ENCODE data around the gene SLX9. TPM values are rescaled to one million over a fixed set of nuclear protein-coding genes. Genes with fewer than 3 reads are reported as not detected.

Gene SLX9
- total RNA-seq, 1 donor from 2014 or later: 33.3 TPM

DNA sequence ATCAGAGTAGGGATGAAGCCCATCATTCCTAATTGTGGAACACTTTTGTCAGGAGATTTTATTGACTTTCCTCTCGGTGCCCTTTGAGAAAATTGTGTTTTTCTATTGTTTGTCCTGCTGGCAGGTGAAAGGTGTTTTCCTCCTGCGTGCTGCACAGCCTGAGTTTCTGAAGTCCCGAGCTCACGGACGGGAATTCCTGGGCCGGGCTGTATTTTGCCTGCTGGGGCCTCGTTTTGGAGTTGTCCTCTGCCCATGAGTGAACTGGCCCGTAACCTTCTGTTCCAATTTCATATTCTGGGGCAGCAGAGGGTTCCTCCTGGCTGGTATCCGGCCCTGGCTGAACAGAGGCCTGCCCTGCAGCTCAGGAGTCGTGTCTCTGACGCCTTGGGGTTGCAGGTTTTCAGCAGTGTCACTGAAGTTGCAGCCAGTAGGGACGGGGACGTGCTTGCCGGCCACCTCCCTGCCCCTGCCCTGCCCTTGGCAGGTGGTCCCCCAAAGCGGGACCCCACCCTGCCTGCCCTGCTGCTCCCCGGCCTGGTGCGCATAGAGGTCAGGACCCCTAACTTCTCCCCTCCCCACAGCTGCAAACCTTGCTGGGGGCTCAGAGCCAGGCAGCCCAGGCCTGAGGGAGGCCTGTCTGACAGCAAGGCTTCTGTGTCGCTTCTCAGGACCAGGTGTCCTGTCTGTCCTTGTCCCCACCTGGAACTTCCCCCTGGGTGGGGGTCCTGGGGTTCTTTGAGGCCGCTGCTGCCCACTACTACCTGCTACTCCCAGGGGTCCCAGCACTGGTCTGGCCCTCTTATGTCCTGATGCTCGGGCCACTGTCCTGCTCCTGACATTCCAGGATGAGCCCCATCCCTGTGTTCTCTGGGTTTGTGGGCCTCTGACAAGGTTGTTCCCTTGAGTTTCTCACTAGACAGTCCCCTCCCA, 49.0 kb downstream of the SLX9 start:
- TF ChIP-seq, protein P1, sequence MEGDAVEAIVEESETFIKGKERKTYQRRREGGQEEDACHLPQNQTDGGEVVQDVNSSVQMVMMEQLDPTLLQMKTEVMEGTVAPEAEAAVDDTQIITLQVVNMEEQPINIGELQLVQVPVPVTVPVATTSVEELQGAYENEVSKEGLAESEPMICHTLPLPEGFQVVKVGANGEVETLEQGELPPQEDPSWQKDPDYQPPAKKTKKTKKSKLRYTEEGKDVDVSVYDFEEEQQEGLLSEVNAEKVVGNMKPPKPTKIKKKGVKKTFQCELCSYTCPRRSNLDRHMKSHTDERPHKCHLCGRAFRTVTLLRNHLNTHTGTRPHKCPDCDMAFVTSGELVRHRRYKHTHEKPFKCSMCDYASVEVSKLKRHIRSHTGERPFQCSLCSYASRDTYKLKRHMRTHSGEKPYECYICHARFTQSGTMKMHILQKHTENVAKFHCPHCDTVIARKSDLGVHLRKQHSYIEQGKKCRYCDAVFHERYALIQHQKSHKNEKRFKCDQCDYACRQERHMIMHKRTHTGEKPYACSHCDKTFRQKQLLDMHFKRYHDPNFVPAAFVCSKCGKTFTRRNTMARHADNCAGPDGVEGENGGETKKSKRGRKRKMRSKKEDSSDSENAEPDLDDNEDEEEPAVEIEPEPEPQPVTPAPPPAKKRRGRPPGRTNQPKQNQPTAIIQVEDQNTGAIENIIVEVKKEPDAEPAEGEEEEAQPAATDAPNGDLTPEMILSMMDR (conservative IDR thresholded peaks at IDR 0.05): no peak
- Mint-ChIP-seq H3K36me3 (no peaks in the 10 kb centered on the region), H3K4me3 (no peak overlapping the region), H3K27me3 (peaks cover 3% of the 10 kb centered on the region), H3K27ac (no peak overlapping the region), H3K9me3 (no peaks in the 10 kb centered on the region), H3K4me1 (ENCODE audit: unreplicated experiment) (peaks cover 6% of the 10 kb centered on the region)
- no peak for DNase-seq (ENCODE audit: extremely low spot score, unreplicated experiment)

DNA sequence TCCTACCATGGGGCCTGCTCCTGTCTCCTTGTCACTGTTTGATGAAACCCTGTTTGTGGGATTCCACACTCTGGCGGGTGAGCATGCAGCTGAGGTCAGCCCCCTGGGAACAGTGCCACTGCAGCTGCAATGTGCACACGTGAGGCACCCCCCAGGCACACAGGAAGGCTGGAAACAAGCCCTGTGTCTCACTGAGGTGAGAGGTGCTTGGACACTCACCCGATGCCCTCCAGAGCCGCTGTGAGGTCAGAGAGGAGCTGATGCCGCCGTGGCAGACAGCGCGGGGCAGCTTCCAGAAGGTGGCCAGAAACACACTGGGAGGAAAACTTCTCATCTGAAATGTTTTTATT, 49.7 kb downstream of the SLX9 start:
- no peaks in the 10 kb centered on the region for H3K9me3 Mint-ChIP-seq
- H3K27ac Mint-ChIP-seq: no peak overlapping the region
- DNase-seq (ENCODE audit: extremely low spot score, unreplicated experiment): no peak
- TF ChIP-seq, protein P1 (conservative IDR thresholded peaks at IDR 0.05): no peak
- H3K4me3 Mint-ChIP-seq: no peak overlapping the region
- H3K36me3 Mint-ChIP-seq: no peaks in the 10 kb centered on the region
- H3K4me1 Mint-ChIP-seq (ENCODE audit: unreplicated experiment): peaks cover 10% of the 10 kb centered on the region
- peaks cover 3% of the 10 kb centered on the region for H3K27me3 Mint-ChIP-seq

DNA sequence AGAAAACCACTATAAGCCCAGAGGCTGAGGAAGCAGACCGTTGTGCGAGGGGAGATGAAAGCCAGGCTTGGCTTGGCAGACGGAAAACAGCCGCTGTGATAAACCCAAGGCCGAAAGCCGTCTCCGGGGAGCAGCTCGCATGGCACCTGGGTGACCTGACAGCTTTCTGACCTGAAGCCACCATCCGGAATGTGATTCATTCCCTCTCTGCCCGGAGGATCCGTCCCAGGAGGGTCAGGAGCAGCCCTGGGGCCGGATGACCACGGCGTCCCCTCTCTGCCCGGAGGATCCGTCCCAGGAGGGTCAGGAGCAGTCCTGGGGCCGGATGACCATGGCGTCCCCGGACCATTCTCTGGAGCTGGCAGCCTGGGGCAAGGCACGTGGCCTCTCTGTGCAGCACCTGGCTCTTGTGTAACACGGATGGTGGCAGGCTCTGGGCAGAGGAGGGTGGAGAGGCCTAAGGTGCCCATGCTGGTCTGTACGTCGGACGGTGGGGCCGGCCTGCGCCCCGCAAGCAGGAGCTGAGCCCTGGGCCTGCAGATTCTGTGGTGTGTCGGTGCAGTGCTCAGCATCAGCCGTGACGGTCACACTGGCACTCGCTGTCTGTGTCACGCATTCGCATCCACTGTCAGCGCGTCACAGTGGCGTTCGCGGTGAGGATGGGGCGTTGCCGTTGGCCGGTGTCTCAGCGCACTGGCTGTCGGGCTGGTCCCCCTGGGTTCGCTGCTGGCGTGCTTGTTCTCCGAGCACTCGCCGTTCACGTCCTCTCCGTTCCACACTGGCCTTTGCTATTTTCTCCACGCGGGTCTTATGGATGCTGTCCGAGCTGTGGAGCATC, 50.3 kb downstream of the SLX9 start:
- Mint-ChIP-seq H3K36me3 (no peaks in the 10 kb centered on the region), H3K27ac (no peak overlapping the region), H3K27me3 (peaks cover 3% of the 10 kb centered on the region), H3K4me3 (no peak overlapping the region), H3K9me3 (no peaks in the 10 kb centered on the region), H3K4me1 (ENCODE audit: unreplicated experiment) (peaks cover 11% of the 10 kb centered on the region)
- TF ChIP-seq, protein P1 (conservative IDR thresholded peaks at IDR 0.05): no peak
- DNase-seq (ENCODE audit: extremely low spot score, unreplicated experiment): no peak

DNA sequence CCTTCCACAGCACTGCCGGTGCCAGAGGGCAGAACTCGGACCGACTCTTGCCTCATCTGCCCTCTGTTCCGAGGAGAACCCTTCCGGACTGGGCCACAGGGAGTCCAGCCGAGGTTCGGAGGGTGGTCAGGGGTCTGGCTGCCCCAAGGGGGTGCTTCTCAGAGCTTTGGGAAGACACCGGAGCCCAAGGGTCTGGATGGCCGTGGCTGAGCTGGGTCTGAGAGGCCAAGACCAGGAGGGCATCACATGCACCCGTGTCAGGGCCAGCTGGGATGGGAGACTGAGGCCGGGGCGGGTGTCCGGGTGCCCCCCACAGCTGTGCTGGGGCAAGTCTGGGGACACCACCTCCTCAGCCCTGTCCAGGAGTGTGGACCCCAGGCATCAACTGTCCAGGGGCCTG, 51.1 kb downstream of the SLX9 start:
- H3K27me3 Mint-ChIP-seq: peaks cover 3% of the 10 kb centered on the region
- DNase-seq (ENCODE audit: extremely low spot score, unreplicated experiment): no peak
- TF ChIP-seq, protein P1 (conservative IDR thresholded peaks at IDR 0.05): no peak
- H3K4me3 Mint-ChIP-seq: no peak overlapping the region
- H3K4me1 Mint-ChIP-seq (ENCODE audit: unreplicated experiment): peaks cover 11% of the 10 kb centered on the region
- H3K9me3 Mint-ChIP-seq: no peaks in the 10 kb centered on the region
- no peaks in the 10 kb centered on the region for H3K36me3 Mint-ChIP-seq
- no peak overlapping the region for H3K27ac Mint-ChIP-seq

DNA sequence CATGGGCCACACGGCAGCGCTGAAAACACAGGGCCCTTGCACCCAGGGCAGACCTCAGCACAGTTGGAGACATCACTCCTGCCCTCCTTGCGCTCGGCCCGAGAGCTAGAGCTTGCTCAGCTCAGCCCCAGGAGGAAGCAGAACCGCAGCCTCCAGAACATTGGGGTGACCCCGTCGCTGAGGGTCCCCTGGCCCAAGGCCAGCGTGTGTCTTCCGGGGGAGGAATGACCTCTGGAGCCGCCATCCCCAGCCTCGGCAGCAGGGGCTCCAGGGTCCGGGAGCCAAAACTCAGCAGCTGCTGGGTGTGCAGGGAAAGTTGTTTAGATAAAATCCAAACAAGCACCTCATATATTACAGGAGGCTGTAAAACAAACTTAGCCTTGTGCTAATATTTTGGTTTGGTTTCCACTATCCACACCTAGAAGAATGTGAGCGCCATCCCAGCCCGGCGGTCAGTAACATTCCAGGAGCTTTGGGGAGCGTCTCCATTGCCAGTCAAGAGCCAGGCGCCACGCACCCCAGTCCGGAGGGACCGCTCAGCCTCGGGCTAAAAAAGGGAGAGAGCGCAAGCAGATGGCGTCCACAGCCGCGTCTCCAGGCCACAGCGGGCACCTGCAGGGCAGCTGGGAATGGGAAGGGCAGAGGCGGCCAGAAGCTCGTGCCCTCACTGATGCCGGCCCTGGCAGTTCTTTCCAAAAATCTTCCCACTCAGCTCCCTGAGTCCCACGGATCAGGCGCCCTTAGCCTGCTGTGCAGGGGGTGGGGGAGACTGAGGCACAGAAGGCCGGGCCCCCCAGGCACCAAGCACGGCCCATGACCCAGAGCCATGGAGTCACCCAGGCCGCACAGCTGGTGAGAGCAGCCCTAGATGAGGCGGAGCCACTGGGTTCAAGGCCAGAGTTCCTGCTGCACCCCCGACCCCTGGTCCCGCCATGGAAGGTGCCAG, 52.0 kb downstream of the SLX9 start:
- TF ChIP-seq, protein P1 (conservative IDR thresholded peaks at IDR 0.05): peak; percentile 21
- H3K4me3 Mint-ChIP-seq: no peak overlapping the region
- no peak for DNase-seq (ENCODE audit: extremely low spot score, unreplicated experiment)
- peaks cover 11% of the 10 kb centered on the region for H3K4me1 Mint-ChIP-seq (ENCODE audit: unreplicated experiment)
- no peak overlapping the region for H3K27ac Mint-ChIP-seq
- H3K36me3 Mint-ChIP-seq: no peaks in the 10 kb centered on the region
- H3K9me3 Mint-ChIP-seq: no peaks in the 10 kb centered on the region
- H3K27me3 Mint-ChIP-seq: peaks cover 3% of the 10 kb centered on the region

Measured in type B pancreatic cell (in vitro differentiated cells).